Effector CD8-positive, alpha-beta T cell (primary cell): ENCODE data around the gene PARK7.
"Not testable (repeated sequence)": the region's sequence is repeated elsewhere in the genome, so short reads cannot be mapped to it uniquely, and the experiment has no call there.

Experiments
- DNase-seq: peaks from one replicate; lab custom pipeline; 2025; lab: John Stamatoyannopoulos, UW
- total RNA-seq, 4 experiments: gene quantifications; one replicate each; lab custom pipeline; 2026; lab: John Stamatoyannopoulos, UW

Gene PARK7
- total RNA-seq, result 63.0 to 178 (median 81.9) reads per million in 4 experiments

DNA sequence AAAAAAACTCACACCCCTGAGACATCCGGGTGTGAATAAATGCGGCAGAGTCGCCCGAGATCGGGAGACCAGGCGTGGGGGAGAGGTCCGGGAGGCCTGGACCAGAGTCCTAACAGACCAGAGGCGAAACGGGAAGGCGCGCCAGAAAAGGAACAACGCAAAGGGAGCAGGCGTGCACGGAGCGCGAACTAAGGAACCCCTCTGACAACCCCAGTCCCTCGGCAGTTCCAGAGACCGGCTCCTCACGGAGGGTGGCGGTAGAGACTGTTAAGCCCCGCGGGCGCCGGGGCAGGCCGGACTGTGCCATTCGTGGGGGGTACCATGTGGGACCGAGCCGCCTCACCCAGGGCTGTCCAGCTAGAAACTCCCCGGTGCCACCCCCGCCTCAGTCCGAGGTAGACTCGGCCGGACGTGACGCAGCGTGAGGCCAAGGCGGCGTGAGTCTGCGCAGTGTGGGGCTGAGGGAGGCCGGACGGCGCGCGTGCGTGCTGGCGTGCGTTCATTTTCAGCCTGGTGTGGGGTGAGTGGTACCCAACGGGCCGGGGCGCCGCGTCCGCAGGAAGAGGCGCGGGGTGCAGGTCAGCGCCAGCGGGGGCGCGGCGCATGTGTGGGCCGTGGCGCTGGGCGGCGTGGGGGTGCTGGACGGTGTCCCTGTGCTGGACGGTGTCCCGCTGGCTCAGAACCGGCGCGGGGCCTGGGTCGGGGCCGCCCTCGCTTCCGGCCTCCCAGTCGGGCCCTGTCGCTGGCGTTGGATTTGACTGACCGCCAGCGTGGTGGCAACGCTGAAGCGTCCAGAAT is at the start of gene PARK7:
TSS of gene PARK7 (plus strand) at position 496 of the 798 bp plus-strand sequence. CDS start 1,075 bp downstream, outside the sequence.
- peak; percentile 98 for DNase-seq

DNA sequence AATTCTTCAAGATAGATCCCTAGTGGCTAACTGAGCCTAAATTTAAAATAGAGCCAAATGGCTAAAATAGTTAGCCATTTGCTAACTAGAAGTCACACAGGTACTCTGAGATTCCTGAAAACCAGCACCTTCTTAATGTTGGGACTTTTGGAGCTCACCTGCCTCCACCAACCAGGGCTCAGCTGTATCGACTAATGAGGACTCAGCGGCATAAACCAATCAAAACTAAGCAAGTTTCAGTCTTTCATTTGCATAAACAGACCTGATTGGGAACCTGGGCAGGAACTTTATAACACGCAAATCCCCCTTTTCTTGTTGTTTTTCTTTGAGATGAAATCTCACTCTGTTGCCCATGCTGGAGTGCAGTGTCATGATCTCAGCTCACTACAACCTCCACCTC is 49.4 kb upstream of the PARK7 start:
- no peak for DNase-seq

DNA sequence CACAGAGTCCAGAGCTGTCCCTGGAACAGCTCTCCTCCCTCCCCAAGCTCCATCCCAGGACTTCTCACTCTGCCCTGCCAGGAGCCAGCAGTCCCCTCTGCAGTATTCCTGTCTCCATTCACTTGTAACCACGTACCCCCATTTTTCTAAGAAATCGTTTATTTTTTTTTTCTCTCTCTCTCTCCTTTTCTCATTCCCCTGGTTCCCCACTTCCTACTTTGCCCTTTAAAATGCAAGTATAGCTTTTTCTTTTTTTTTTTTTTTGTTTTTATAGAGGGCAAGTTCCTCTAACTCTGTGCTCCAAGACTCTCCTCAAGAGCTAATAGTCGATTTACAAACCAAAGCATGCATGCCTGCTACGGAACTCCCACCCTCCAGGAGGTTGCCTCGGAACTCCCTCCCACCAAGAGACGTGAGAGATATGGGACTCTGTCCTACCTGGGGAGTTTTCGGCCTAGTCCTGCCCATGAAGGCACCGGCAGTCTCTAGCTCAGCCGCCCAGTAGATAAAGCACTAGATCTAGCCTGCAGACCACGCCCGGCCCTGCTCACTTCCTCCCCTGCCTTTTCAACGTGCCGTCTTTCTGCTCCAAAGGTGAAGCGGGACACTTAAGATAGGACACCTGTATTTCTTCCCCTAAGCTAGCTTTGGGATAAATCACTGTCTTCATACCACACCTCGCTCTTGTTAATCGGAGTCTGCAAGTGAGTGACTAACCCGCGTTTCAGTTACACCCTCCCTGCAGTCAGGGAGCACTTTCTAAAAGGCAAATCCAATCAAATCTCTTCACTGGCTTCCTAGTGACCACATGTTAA is 48.6 kb upstream of the PARK7 start:
- DNase-seq, result peak; percentile 3

DNA sequence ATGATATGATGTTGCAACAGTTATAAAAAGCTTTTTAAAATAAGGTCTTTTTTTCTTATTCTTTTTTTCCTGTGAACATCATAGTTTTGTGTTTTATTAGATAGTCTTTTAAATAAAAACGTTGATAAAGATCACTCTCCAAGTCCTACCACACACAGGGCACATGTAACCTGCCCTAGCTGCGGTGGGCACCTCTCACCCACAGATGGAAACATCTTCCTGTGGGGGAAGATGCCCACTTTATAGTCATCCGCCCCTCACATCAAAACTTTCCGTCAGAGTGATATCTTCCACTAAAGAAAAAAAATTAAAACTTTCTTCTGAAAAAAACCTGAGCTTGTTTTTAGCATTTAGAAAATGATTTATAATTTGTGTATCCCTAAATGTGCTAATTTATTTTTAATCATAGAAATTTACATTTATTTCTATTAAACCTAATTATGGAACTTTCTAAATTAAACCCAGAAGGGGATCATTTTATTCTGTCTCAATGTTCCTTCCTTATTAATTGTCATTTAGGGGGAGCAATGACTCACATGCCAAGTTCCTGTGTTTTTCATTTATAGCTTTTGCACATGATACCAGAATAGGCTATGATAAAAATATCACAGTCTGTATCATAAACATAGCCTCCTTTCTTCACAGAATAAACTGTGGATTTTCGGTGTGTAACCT is 45.5 kb upstream of the PARK7 start:
- DNase-seq, result peak; percentile 14

DNA sequence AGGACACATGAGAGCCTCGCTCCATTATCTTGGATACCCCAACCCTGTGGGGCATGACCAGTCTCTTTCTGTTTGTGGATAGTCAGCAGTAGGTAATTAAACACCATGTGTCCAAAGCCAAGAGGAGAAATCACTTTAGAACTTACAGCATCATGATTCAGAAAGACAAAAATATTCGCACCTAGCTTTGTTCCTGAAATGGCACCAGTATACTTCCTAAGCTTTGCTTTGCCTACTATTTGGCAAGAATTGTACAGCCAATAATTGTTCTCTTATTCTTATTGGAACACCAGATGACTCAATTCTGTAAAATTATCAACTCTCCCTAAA is 45.0 kb upstream of the PARK7 start:
- DNase-seq, result no peak

DNA sequence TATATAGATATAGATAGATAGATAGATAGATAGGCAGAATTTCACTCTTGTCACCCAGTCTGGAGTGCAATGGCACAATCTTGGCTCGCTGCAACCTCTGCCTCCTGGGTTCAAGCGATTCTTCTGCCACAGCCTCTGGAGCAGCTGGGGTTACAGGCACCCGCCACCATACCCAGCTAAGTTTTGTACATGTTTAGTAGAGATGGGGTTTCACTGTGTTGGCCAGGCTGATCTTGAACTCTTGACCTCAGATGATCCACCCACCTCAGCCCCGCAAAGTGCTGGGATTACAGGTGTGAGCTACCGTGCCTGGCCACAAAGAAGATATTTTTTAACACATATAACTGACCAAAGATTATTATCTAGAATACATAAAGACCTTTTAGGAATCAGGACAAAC is 43.5 kb upstream of the PARK7 start:
- DNase-seq, result not testable (repeated sequence)

DNA sequence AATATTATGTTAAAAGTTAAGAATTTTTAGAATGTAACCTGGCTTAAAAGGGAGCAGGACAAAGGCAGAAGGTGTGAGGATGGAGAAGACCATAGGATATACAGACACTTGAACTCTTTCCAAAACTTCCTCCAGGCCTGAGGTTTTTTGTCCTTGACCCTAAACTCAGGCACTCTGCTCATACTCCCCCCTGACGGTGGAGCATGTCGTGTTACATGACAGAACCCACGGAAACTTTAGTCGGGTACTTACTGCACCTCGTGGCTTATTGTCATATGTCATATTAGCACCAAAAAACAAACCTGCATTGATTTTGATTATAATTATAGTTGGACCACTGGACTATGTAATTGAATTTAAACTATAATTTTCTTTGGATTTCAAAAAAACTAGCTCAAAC is 41.6 kb upstream of the PARK7 start:
- DNase-seq, result no peak

DNA sequence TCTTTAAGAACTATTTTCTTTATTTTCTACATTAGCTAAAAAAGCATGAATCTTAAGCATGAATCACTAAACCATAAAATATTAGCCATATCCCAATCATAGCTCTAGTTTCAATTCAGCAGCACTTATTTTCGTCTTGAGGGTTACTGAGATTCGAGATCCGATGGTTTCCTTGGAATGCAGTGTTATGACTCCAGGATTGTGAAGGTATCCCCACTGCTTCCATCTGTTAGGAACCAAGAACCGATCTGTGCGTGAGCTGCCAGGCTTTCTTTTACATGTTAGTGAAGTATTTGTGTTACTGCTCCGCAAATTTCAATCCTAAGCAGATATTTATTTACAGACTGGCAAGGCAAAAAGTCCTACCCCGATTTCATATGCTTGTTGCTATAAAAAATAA is 39.7 kb upstream of the PARK7 start:
- no peak for DNase-seq

DNA sequence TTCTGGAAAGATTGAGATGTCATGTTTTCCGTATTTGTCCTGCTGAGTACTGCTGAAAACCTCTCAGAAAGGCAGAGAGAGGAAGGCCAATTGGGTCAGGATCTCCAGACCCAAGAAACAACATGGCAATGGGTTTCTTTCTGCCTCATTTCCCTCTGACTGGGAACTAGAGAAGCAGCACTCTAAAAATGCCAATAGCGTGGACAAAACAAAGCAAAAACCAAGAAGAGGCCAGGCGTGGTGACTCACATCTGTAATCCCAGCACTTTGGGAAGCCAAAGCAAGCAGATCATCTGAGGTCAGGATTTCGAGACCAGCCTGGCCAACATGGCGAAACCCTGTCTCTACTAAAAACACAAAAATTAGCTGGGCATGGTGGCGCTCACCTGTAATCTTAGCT is 39.2 kb upstream of the PARK7 start:
- no peak for DNase-seq

DNA sequence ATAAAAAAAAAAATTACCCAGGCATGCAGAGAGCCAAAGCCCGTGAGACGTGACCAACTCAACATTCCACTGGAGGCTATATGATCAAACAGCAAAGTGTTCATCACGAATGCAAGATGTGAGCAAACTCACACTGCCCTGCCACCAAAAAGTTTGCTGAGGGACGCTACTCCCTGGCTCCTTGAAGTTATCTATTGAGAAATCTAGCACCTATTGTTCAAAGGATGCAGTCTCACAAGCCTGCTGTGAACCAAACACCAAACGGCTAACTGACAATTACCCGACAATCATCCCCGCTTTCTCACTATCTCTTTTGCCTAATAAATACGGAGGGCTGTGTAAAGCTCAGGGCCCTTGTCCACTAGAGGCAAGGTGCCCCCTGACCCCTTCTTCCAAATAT is 34.5 kb upstream of the PARK7 start:
- not testable (repeated sequence) for DNase-seq

DNA sequence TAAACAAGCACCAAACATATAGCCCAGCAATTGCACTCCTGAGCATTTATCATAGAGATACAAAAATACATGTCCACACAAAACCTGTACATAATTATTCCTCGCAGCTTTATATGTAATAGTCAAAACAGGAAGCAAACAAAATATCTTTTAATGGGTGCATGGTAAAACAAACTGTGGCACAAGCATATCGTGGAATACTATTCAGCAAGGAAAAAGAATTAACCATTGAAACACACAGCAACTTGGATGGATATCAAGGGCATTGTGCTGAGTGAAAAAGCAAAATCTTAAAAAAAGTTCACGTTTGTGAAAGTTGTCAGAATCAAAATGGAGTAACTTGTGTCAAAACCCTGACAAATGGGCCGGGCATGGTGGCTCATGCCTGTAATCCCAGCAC is 33.3 kb upstream of the PARK7 start:
- no peak for DNase-seq

DNA sequence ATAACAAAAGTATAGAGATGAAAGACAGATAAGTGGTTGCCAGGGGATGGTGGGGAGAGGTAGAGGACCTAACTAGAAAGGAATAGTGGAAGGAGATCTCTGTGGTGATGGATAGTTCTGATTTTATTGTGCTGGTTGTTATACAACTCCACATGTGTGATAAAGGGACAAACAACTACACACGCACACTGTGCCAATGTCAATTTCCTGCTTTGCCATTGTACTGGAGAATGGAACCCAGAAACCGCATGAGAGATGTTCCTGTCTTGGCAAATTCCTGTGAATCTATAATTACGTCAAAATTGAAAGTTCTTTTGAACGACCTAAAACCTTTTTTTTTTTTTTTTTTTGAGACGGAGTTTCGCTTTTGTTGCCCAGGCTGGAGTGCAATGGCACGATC is 31.9 kb upstream of the PARK7 start:
- no peak for DNase-seq

DNA sequence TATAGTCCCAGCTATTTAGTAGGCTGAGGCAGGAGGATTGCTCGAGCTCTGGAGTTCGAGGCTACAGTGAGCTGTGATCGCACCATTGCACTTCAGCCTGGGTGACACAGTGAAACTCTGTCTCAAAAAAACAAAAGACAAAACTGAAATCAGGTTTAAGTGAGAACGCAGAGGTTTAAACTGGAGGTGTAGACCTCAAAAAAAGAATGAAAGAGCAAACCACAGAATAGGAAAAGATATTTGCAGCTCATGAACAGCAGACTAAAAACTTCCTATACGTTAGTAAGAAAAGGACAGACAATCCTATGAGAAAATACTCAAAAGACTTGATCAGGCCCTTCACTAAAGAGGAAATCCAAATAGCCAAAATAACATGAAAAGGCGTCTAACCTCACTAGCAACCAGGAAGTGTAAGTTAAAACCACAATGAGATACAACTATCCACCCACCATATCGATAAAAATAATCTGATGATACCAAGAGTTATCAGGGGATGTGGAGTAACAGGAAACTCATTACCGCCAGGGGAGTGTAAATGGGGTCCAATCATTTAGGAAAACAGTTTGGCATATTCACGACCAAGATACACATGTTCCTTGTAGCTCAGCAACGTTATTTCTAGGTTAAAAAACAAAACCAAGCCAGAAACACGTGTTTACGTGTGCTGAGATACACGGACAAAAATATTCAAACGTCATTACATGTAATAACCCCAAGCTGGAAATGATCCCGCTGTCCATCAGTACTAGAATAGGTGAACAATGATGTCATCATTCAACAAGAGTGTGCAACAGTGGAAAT is 30.7 kb upstream of the PARK7 start:
- DNase-seq, result no peak

DNA sequence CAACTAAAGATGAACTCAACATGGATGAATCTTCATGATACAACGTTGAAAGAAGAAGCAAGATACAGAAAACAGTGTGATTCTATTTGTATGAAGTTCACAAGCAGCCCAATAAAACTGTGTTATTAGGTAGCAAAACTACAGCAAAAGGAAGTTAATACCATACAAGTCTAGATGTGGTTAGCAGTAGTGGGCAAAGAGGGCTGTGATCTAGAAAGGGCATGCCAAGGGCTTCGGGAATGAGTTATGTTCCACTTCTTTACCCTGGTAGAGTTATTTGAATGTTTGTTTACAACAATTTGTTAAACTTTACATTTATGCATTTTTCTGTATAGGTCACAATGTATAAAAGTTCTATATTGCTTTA is 30.1 kb upstream of the PARK7 start:
- DNase-seq, result no peak

DNA sequence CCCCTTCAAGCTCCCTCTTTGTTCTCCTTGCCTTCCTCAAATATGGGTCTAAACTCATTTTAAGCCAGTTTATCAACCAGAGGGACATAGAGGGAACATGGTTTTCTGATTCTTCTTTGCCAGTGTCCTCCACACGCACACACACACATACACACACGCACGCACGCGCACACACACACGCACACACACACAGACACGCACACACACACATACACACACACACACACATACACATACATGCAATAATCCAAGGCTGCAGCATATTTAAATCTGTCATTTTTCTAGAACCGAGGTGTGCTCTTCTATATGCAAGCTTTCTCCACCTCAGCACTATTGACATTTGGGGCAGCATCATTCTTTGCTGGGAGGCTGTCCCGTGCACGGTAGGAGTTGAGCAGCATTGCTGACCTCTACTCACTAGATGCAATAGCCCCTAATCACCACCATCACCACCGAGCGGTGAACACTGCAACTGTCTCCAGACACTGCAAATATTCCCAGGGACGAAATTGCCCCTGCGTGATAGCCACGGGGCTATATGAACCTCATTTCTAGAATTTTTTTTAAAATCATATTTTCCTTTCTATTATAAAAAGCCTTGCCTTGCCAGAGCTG is 28.9 kb upstream of the PARK7 start:
- DNase-seq, result no peak

DNA sequence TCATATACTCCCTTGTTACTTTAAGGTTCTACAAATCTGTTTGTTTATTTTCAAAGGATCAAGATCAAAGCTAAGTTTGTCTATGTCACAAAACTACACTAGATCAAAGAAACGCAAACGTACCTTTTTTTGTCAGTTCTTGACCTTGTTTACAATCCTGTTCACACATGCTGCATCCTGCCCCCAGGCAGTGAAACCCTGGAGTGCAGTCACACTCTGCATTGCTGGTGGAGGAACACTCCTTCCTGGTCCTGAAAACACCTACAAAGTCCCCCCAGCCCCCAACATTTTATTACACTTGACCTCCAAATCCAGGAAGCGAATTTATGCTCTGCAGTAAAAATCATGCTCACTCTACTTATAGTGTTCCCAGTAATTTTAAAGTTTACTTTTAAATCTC is 23.4 kb upstream of the PARK7 start:
- no peak for DNase-seq

DNA sequence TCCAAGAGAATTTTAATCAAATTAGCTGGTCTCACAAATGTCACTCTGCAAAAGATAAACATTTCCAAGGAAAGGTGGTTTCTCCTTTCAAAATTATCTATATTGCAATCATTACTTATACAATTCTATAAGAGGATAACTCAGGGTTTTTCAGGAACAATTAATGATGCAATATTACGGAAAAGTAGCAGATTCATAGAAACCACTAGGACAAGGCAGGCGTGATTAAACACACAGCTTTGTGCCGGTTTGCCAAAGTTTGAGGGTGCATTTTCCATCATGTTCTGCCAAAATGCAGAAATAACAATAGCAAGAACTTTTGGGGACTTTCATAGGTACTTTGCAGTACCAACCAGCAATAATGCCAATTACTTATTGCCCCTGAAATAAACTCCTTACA is 21.5 kb upstream of the PARK7 start:
- DNase-seq, result no peak

DNA sequence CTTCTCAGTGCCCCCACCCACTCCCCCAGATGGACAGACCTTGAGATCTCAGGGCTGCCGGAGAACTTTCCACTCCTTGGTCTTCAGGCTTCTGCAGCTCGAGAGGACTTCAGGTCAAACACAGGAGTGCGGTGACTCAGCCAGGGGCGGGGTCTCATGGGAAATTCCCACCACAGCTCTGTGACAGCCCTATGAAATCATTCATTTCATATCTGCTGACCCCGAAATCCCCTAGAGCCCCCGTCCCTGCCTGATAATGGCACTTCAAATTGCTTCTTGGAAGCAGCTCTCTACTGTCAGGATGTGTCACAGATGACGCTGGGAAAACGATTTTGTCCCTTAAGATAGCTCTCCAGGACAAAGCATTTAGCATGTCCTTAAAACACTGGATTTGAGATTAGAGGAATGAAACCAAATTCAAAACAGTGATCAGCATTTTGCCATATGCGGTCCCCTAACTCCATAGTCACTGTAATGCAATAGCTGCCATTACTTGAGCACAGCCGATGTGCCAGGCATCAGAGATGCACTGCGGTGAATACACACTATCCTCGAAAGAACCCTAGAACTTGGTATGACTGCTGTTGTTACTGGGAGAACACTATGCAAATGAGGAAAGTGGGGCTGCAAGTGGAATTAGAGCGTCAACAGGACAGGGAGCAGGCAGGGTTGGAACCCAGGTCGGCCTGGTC is 20.6 kb upstream of the PARK7 start, which contains the start of gene TNFRSF9:
TSS of gene TNFRSF9 (minus strand) at position 95 of the 692 bp plus-strand sequence. CDS start 845 bp downstream, outside the sequence.
- peak; percentile 16 for DNase-seq

DNA sequence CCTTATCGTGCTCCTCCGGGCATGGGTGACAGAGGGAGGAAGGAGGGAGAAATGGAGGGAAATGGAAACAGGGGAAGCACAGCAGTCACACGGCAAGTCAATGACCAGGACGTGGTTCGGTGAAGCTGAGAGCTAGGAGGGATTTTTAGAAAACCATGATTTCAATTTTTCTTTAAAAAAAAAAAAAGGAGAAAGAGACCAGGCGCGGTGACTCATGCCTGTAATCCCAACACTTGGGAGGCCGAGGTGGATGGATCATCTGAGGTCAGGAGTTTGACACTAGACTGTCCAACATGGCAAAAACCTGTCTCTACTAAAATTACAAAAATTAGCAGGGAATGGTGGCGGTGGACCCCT is 20.1 kb upstream of the PARK7 start:
- DNase-seq, result no peak

DNA sequence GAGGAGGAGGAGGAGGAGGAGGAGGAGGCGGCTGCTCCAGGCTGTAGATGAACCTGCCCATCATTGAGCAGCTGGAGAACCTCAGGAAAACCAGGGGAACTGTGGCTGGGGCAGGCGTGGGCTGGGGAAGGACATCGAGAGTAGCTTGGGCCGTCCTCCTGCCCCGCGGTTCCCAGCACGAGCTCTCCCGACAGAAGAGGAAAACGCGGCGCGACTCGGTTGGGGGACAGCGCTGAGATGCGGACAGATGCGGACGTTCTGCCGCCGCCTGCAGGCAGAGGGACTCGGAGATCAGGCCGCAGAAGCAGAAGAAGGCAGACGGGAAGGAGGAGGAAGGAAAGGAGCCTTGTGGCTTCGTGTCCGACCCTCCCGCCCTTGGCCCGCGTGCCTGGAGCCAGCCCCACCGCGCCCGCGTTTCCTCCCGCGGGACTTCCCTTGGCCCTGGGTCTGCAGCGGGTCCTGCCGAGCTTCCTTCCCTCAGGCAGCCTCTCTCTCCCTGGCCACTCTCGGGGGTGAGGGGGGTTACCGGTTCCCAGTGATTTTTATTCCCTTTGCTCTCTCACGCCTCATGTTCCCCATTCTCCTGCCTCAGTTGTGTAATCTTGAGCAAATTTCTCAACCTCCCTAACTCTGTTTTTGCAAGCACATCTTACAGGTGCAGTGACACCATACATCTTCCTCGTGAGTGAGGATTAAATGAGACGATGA is 19.1 kb upstream of the PARK7 start:
- no peak for DNase-seq
